ENCODE measurements around the gene TLR1.
A peak's percentile ranks its signal among the peaks of the same experiment; 100 is the strongest.
"Not testable (repeated sequence)": the region's sequence is repeated elsewhere in the genome, so short reads cannot be mapped to it uniquely, and the experiment has no call there.

Gene TLR1

GRCh38 chr4:38770281-38770680, 34.3 kb downstream of the TLR1 start:
- not testable (repeated sequence) for DNase-seq

DNA sequence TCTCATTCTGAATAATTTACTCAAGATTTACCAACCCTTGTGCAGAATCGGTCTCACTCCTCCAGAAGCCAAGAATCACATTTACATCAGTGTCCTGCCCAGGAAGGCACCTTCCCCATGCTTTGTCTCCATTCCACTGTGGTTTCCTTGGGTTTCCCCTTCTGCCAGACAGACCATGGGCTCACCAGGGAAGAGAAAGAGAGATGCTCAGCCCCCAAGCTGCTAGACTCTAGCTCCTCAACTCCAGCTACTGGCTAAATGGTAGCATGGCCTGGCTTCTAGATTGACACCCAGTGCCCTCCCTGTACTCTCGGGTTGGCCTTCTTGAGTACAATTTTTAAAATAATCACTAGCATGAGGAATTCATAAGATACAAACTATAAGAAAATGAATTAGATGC, 34.7 kb downstream of the TLR1 start:
- DNase-seq, result no peak

- no peak for DNase-seq
These were observed 35.1 kb downstream of the TLR1 start for GRCh38 chr4:38769441-38769840.

- no peak for DNase-seq
These were observed 35.6 kb downstream of the TLR1 start for GRCh38 chr4:38768968-38769394.

DNA sequence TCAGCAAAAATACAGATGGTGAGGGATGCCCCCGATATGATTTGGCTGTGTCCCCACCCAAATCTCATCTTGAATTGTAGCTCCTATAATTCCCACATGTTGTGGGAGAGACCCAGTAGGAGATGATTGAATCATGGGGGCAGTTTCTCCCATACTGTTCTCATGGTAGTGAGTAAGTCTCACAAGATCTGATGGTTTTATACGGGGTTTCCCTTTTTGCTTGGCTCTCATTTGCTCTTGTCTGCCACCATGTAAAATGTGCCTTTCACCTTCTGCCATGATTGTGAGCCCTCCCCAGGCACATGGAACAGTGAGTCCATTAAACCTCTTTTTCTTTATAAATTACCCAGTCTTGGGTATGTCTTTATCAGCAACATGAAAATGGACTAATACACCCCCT, 37.7 kb downstream of the TLR1 start:
- not testable (repeated sequence) for DNase-seq

- no peak for DNase-seq
These were observed 39.2 kb downstream of the TLR1 start for GRCh38 chr4:38765382-38765781.

- DNase-seq, result no peak
These were observed 40.3 kb downstream of the TLR1 start for GRCh38 chr4:38764277-38764676.

DNA sequence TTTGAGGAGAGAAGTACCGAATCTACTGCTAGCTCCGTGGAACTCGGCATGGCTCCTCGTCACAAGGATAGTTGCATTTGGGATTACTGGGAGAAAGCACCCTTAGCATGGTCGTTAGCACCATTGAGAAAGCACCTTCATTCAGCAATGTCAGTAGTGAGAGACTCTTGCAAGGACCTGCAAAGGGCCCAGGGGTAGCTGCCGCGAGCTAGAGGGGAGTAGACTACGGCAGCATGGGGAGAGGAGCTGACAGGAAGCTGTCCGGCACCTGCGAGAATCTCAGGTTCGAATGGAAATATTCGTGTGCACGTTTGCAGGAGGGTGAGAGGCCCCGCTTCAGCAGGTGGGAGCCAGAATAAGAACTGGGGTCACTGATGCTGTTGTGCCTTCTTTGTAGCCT, 42.0 kb downstream of the TLR1 start:
- no peak for DNase-seq

DNA sequence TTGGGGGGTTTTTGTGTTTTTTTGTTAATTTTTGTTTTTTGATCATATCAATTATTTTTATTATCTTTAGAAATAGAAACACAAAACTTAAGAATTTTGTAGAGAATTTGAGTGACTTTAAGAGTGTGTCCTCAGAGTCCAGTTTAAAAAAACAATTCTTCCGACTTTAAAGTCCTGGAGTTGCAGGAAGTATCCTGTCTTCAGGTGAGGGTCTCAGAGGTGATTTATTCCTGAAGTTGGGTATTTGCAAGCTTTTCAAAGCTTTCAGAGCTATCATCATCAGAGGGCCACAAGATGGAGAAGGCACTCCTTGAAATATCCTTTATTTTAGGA, 44.8 kb downstream of the TLR1 start:
- no peak for DNase-seq

- peak; percentile 75 for DNase-seq
These were observed 45.3 kb downstream of the TLR1 start for GRCh38 chr4:38759113-38759789.

DNA sequence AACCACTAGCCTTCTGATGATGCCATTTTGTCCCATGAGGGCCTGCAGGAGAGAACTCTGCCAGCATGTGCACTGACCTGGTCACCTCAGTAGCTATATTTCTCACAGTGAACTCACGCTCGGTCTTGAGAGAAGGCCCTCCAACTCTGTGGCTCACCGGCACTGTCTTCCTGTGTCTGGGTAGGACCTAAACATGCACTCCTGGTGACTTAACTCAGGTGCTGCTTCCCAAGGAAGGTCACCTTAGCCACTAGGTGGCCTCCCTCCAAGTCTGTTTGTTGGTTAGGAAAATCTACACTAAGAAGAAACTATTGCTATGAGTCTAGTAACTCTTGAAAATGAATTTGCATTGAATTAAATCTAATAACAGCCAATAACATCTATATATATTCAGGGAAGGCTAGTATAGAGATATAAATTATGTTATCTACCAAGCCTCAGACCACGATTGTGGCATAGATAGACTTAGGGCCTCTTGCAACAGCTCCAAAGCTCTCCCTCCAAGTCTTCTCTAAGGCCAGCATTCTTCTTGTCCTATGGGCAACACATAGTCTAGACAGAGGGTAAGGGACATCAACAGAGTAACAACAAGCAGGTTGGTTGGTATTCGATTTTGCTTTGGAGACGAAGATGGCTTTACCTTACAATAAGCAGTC, 46.5 kb downstream of the TLR1 start:
- DNase-seq, result peak; percentile 42

DNA sequence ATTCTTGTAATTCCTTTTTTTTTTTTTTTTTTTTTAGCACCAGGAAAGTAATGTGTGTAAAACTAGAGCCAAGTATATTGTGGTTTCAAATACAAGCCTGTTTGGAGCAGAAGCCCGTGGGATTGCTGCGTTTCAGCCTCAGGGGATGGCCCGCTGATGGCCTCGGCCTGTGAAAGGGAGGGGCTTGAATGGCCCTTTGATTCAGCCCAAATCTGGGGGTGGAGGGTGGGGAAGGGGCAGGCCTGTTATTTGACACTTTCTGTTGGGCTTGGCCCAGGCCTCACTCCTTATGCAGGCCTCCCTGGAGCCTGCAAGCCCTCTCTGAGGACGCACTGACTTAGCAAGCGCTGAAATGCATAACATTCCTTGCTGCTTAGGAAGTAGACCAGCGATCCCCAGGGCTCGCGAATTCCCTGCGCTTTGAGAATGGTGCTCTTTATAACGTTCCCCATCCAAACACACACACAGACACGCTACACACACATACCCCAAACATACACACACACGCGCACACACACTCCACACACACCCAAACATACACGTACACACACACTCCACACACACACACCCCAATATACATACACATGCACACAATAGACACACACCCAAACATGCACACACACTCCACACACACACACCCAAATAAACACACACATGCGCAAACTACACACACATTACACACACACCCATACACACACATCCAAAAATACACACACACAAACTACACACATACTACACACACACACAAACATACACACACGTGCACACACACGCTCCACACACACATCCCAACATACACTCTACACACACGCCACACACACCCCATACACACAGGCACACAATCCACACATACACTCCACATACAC, 51.4 kb downstream of the TLR1 start:
- DNase-seq, result no peak

GRCh38 chr4:38752372-38752940, 52.1 kb downstream of the TLR1 start:
- no peak for DNase-seq

DNA sequence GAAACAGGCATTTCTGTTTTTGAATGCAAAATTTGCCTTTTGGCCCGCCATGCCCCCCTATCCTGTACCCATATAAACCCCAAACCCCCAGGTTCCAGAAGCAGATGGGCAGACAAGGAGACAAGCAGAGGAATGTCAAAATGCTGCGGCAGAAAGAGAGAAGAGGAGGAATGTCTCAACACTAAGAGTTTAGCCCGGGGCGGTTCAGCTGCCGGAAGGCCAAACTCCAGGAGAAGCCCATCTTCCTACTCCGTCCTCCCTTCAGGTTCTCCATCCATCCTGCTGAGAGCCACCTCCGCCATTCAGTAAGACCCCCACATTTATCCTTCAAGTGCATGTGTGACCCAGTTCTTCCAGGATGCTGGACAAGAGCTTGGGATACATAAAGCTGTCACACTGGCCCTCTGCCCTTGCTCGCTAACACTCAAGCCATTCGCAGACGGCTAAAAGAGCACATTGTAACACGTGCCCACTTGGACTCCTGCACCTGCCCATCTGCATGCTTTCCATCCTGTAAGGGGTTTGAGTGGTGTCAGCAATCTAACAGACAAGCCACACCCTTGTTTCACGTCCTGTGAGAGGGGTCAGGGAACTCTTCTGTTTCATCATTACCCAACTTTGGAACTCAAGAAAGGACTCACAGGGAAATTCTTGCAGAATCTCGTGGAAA, 53.1 kb downstream of the TLR1 start:
- DNase-seq, result no peak

DNA sequence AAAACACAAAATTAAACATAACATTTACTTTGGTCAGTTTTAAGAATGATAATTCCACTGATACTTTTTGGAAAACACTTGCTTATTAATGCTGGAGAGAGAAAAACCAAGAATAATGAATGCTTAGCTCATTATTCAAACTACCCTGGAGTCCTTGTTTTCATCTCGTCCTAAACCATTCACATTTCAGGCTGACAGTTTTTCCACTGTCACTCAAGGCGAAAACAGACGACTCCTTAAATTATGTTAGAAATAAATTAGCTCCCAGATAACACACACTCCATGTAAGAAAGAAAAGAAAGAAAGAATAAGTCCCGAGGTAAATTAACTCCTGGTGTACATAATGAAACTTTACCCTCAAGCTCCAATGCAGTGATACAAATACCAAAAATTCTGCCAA, 55.3 kb downstream of the TLR1 start:
- DNase-seq, result no peak

DNA sequence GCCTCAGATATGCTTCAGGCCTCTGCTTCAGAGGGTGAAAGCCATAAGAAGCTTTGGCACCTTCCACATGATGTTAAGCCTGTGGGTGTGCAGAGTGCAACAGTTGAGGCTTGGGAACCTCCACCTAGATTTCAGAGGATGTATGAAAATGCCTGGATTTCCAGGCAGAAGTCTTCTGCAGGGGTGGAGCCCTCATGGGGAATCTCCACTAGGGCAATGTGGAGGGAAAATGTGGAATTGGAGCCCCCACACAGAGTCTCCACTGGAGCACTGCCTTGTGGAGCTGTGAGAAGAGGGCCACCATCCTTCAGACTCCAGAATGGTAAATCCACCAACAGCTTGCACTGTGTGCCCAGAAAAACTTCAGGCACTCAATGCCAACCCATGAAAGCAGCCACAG, 57.0 kb downstream of the TLR1 start:
- DNase-seq, result no peak

All from CD4-positive, alpha-beta T cell treated with Interleukin-6 for 4 hours (primary cell).